ENCODE results near the gene HEPHL1.
"Not testable (repeated sequence)": the region's sequence is repeated elsewhere in the genome, so short reads cannot be mapped to it uniquely, and the experiment has no call there.

The HEPHL1 gene

GRCh38 chr11:94020777-94021481, at the start of gene HEPHL1:
Gene HEPHL1, plus strand, starts transcription at chr11:94021354. Its CDS starts 15 bp downstream, at chr11:94021369.
- no peak for DNase-seq

- DNase-seq, result no peak
Observed at GRCh38 chr11:93972790-93973189, 48.4 kb upstream of the HEPHL1 start.

- DNase-seq, result not testable (repeated sequence)
Observed at GRCh38 chr11:93973322-93974051, 47.7 kb upstream of the HEPHL1 start.

GRCh38 chr11:93974759-93975158, 46.4 kb upstream of the HEPHL1 start:
- no peak for DNase-seq

- DNase-seq, result not testable (repeated sequence)
Observed at GRCh38 chr11:93976577-93977254, 44.4 kb upstream of the HEPHL1 start.

GRCh38 chr11:93983542-93984195, 37.5 kb upstream of the HEPHL1 start:
- DNase-seq, result no peak

- DNase-seq, result no peak
Observed at GRCh38 chr11:93984196-93984567, 37.0 kb upstream of the HEPHL1 start.

GRCh38 chr11:93984936-93985335, 36.2 kb upstream of the HEPHL1 start:
- no peak for DNase-seq

GRCh38 chr11:93986716-93987115, 34.4 kb upstream of the HEPHL1 start:
- no peak for DNase-seq

- DNase-seq, result no peak
Observed at GRCh38 chr11:93988455-93988854, 32.7 kb upstream of the HEPHL1 start.

- no peak for DNase-seq
Observed at GRCh38 chr11:93988912-93989311, 32.2 kb upstream of the HEPHL1 start.

- no peak for DNase-seq
Observed at GRCh38 chr11:93993747-93994146, 27.4 kb upstream of the HEPHL1 start.

- DNase-seq, result no peak
Observed at GRCh38 chr11:93997741-93998140, 23.4 kb upstream of the HEPHL1 start.

- no peak for DNase-seq
Observed at GRCh38 chr11:94000659-94001058, 20.5 kb upstream of the HEPHL1 start.

- no peak for DNase-seq
Observed at GRCh38 chr11:94002226-94002625, 18.9 kb upstream of the HEPHL1 start.

- DNase-seq, result no peak
Observed at GRCh38 chr11:94007426-94007825, 13.7 kb upstream of the HEPHL1 start.

- no peak for DNase-seq
Observed at GRCh38 chr11:94007906-94008305, 13.2 kb upstream of the HEPHL1 start.

- DNase-seq, result no peak
Observed at GRCh38 chr11:94010136-94010535, 11.0 kb upstream of the HEPHL1 start.

- DNase-seq, result no peak
Observed at GRCh38 chr11:94011478-94011877, 9.7 kb upstream of the HEPHL1 start.

GRCh38 chr11:94017446-94017845, 3.7 kb upstream of the HEPHL1 start:
- no peak for DNase-seq

- DNase-seq, result no peak
Observed at GRCh38 chr11:94018721-94019120, 2.4 kb upstream of the HEPHL1 start.

GRCh38 chr11:94023856-94024255, 2.7 kb downstream of the HEPHL1 start:
- no peak for DNase-seq

- no peak for DNase-seq
Observed at GRCh38 chr11:94024547-94024946, 3.4 kb downstream of the HEPHL1 start.
